Measurements from ENCODE around the gene PLG.

DNA sequence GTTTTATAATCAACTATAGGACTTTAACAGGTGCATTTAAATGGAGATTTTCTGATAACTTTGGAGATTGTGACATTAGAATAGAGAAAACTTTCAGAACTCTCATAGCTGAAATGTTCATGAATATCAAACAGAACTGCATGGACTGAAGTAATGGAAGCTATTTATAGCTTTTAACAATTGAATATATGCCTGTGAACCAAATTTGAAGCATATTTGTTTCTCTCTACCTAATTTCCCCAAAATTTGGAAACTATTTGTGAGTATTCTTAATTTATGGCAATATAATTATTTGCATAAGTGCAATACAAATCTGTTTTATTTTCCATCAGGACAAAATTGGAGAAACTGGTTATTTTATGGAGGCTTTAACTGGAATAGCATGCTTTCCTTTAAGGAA, 96.6 kb downstream of the PLG start:
- TF ChIP-seq, protein P1, sequence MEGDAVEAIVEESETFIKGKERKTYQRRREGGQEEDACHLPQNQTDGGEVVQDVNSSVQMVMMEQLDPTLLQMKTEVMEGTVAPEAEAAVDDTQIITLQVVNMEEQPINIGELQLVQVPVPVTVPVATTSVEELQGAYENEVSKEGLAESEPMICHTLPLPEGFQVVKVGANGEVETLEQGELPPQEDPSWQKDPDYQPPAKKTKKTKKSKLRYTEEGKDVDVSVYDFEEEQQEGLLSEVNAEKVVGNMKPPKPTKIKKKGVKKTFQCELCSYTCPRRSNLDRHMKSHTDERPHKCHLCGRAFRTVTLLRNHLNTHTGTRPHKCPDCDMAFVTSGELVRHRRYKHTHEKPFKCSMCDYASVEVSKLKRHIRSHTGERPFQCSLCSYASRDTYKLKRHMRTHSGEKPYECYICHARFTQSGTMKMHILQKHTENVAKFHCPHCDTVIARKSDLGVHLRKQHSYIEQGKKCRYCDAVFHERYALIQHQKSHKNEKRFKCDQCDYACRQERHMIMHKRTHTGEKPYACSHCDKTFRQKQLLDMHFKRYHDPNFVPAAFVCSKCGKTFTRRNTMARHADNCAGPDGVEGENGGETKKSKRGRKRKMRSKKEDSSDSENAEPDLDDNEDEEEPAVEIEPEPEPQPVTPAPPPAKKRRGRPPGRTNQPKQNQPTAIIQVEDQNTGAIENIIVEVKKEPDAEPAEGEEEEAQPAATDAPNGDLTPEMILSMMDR (conservative IDR thresholded peaks at IDR 0.05 in 1 of 2, IDR thresholded peaks at IDR 0.05 in 1 of 2; ENCODE audit: low read depth in 1 of 2, low read length in 2 of 2), result no peak
- TF ChIP-seq EZH2 (IDR thresholded peaks at IDR 0.05; ENCODE audit: low read length, missing control alignments), result no peak

Measured in fibroblast of lung (primary cell).